H1 (cell line): ENCODE data around the gene PPP1R14B. TPM values are rescaled to one million over a fixed set of nuclear protein-coding genes. Genes with fewer than 3 reads are reported as not detected.

Experiments used
- CTCF ChIA-PET: fragments of 300-600 bp; sonication (Branson Sonifier 250); formaldehyde crosslinking; loops from one replicate; lab custom pipeline; 2021; ENCODE audit not compliant: partially characterized antibody; lab: Charles Lee
- POLR2A ChIA-PET: fragments of 300-600 bp; sonication (Branson Sonifier 250); formaldehyde crosslinking; loops from one replicate; lab custom pipeline; 2021; ENCODE audit warnings: inconsistent platforms; ENCODE audit not compliant: partially characterized antibody; lab: Charles Lee
- DNase-seq, 2 experiments: peaks; one replicate each; pipeline versions ENCODE4 v3.0.0 to v3.0.0-alpha.2; 2010 to 2022; ENCODE audit warnings: low spot score in 2 of 2, low read depth in 1 of 2, mixed read lengths in 1 of 2
- FAIRE-seq: peaks from 2 replicates; lab custom pipeline; 2011; peaks lifted over from hg19 to GRCh38; lab: Jason Lieb, UNC
- H2AFZ ChIP-seq: 2 replicates; pipeline ENCODE4 v1.8.1; 2012; ENCODE audit warnings: low read length, inconsistent platforms
- H2AK5ac ChIP-seq: 2 replicates; pipeline ENCODE4 v1.6.1; 2013; ENCODE audit warnings: low read depth, low read length
- H2BK120ac ChIP-seq: replicated peaks from 2 replicates; pipeline ENCODE3; 2013; ENCODE audit warnings: low read depth, low read length, inconsistent platforms
- H2BK12ac ChIP-seq: 2 replicates; pipeline ENCODE4 v1.6.1; 2013; ENCODE audit warnings: low read depth, low read length
- H2BK15ac ChIP-seq: 2 replicates; pipeline ENCODE4 v1.6.1; 2013; ENCODE audit warnings: low read length
- H2BK20ac ChIP-seq: 2 replicates; pipeline ENCODE4 v1.6.1; 2013; ENCODE audit warnings: low read length
- H2BK5ac ChIP-seq: 2 replicates; pipeline ENCODE4 v1.6.1; 2013; ENCODE audit warnings: low read depth, low read length
- H3K14ac ChIP-seq: 2 replicates; pipeline ENCODE4 v1.6.1; 2013; ENCODE audit warnings: inconsistent platforms; ENCODE audit not compliant: insufficient read length
- H3K18ac ChIP-seq: 2 replicates; pipeline ENCODE4 v1.6.1; 2013; ENCODE audit warnings: low read length; ENCODE audit errors: extremely low read depth
- H3K23ac ChIP-seq: 2 replicates; pipeline ENCODE4 v1.6.1; 2013; ENCODE audit warnings: inconsistent platforms; ENCODE audit not compliant: insufficient read length
- H3K23me2 ChIP-seq: 2 replicates; pipeline ENCODE4 v1.6.1; 2013; ENCODE audit warnings: low read depth, low read length
- H3K27ac ChIP-seq: 2 replicates; pipeline ENCODE4 v1.6.1; 2011; ENCODE audit warnings: low read depth, low read length, inconsistent platforms
- H3K27me3 ChIP-seq, 4 experiments: replicated peaks in 1 of 4; 1 replicate in 1 of 4; 2 replicates in 3 of 4; pipeline versions ENCODE4 v1.6.1 to v1.8.1; 2011 to 2013; ENCODE audit warnings: low read length in 3 of 4, mild to moderate bottlenecking in 3 of 4, inconsistent platforms in 2 of 4, mixed read lengths in 2 of 4, moderate library complexity in 1 of 4; ENCODE audit not compliant: control insufficient read depth in 3 of 4, insufficient read depth in 3 of 4; ENCODE audit errors: extremely low read depth in 1 of 4
- H3K36me3 ChIP-seq, 4 experiments: 2 replicates each; pipeline versions ENCODE4 v1.6.1 to v1.8.1; 2011 to 2013; ENCODE audit warnings: mild to moderate bottlenecking in 4 of 4, low read length in 3 of 4, moderate library complexity in 2 of 4, control low read depth in 1 of 4, inconsistent platforms in 1 of 4; ENCODE audit not compliant: insufficient read depth in 4 of 4, control insufficient read depth in 2 of 4
- H3K4ac ChIP-seq: replicated peaks from 2 replicates; pipeline ENCODE3; 2013; ENCODE audit warnings: low read length, low read depth, mixed read lengths, inconsistent platforms; ENCODE audit not compliant: insufficient read length
- H3K4me1 ChIP-seq, 4 experiments: replicated peaks in 1 of 4; 1 replicate in 1 of 4; 2 replicates in 3 of 4; pipeline versions ENCODE4 v1.6.1 to v1.8.1; 2011 to 2013; ENCODE audit warnings: low read length in 3 of 4, inconsistent platforms in 2 of 4, mixed read lengths in 1 of 4; ENCODE audit not compliant: insufficient read depth in 4 of 4, control insufficient read depth in 3 of 4
- H3K4me2 ChIP-seq, 2 experiments: 2 replicates each; pipeline versions ENCODE4 v1.6.1 to v1.8.1; 2011 to 2013; ENCODE audit warnings: low read depth in 2 of 2, low read length in 2 of 2, control low read depth in 1 of 2, inconsistent platforms in 1 of 2, mild to moderate bottlenecking in 1 of 2; ENCODE audit not compliant: insufficient read depth in 1 of 2
- H3K4me3 ChIP-seq, 4 experiments: fragments of 200-600, 300-600 bp in 1 of 4; sonication (generic), shearing (Covaris generic), sonication (Bioruptor Twin) in 1 of 4; 2 replicates each; pipeline versions ENCODE4 v1.5.1 to v1.8.1; 2011 to 2016; ENCODE audit warnings: low read length in 4 of 4, low read depth in 3 of 4, control low read depth in 2 of 4, inconsistent platforms in 2 of 4, mild to moderate bottlenecking in 2 of 4, mixed read lengths in 1 of 4, moderate library complexity in 1 of 4; ENCODE audit not compliant: insufficient read depth in 2 of 4; ENCODE audit errors: extremely low read depth in 1 of 4
- H3K56ac ChIP-seq: replicated peaks from 2 replicates; pipeline ENCODE3; 2013; ENCODE audit warnings: low read depth, mild to moderate bottlenecking, mixed read lengths, low read length, inconsistent platforms; ENCODE audit not compliant: insufficient read length
- H3K79me1 ChIP-seq: 2 replicates; pipeline ENCODE4 v1.6.1; 2013; ENCODE audit warnings: low read depth, low read length, control low read depth
- H3K79me2 ChIP-seq, 2 experiments: 2 replicates each; pipeline versions ENCODE4 v1.6.1 to v1.8.1; 2012 to 2013; ENCODE audit warnings: low read length in 2 of 2, mild to moderate bottlenecking in 2 of 2, inconsistent platforms in 1 of 2; ENCODE audit not compliant: insufficient read depth in 2 of 2, control insufficient read depth in 1 of 2
- H3K9ac ChIP-seq, 4 experiments: replicated peaks in 1 of 4; 1 replicate in 1 of 4; 2 replicates in 3 of 4; pipeline versions ENCODE4 v1.6.1 to v1.8.1; 2011 to 2013; ENCODE audit warnings: low read depth in 3 of 4, low read length in 3 of 4, control low read depth in 2 of 4, mild to moderate bottlenecking in 2 of 4, moderate library complexity in 2 of 4, inconsistent platforms in 1 of 4; ENCODE audit errors: extremely low read depth in 1 of 4
- H3K9me3 ChIP-seq, 2 experiments: 2 replicates each; pipeline versions ENCODE4 v1.6.1 to v1.8.1; 2012 to 2013; ENCODE audit warnings: mild to moderate bottlenecking in 2 of 2, moderate library complexity in 2 of 2, control low read depth in 1 of 2, inconsistent platforms in 1 of 2, low read depth in 1 of 2, low read length in 1 of 2, mixed read lengths in 1 of 2; ENCODE audit not compliant: insufficient read depth in 2 of 2
- H4K20me1 ChIP-seq, 2 experiments: replicated peaks in 1 of 2; 2 replicates each; pipeline versions ENCODE3 to v1.8.1; 2011 to 2013; ENCODE audit warnings: inconsistent platforms in 2 of 2, low read length in 2 of 2, mild to moderate bottlenecking in 1 of 2; ENCODE audit not compliant: insufficient read depth in 2 of 2, control insufficient read depth in 1 of 2
- H4K5ac ChIP-seq: 2 replicates; pipeline ENCODE4 v1.6.1; 2013; ENCODE audit warnings: low read length, low read depth, mixed read lengths, inconsistent platforms; ENCODE audit not compliant: insufficient read length
- H4K8ac ChIP-seq: 2 replicates; pipeline ENCODE4 v1.8.0; 2013; ENCODE audit warnings: mild to moderate bottlenecking, moderate library complexity, low read length, inconsistent platforms; ENCODE audit not compliant: insufficient read depth; ENCODE audit errors: extremely low read depth
- H4K91ac ChIP-seq: replicated peaks from 2 replicates; pipeline ENCODE3; 2013; ENCODE audit warnings: low read length, mixed read lengths, inconsistent platforms; ENCODE audit not compliant: insufficient read length
- ASH2L ChIP-seq: fragments of 200-600, 300-600 bp; sonication (generic); IDR thresholded peaks from one replicate; pipeline ENCODE4 v1.7.1; 2017; ENCODE audit warnings: low read length
- EGR1 ChIP-seq: IDR thresholded peaks from 2 replicates; pipeline ENCODE4 v1.6.1; 2011; ENCODE audit warnings: low read depth, low read length, borderline replicate concordance
- JUN ChIP-seq: IDR thresholded peaks from 2 replicates; pipeline ENCODE4 v1.6.1; 2011; ENCODE audit warnings: low read depth, mild to moderate bottlenecking, improper control_type of control experiment, low read length
- KDM1A ChIP-seq: fragments of 200-600, 300-600 bp; sonication (generic); IDR thresholded peaks from 2 replicates; pipeline ENCODE4 v1.7.1; 2016; ENCODE audit warnings: mild to moderate bottlenecking, low read length, borderline replicate concordance
- RAD21 ChIP-seq, 2 experiments: IDR thresholded peaks in 1 of 2; conservative IDR thresholded peaks in 1 of 2; 2 replicates each; pipeline ENCODE4 v1.6.1; 2011; ENCODE audit warnings: low read depth in 2 of 2, low read length in 2 of 2, improper control_type of control experiment in 1 of 2, inconsistent platforms in 1 of 2, mild to moderate bottlenecking in 1 of 2, moderate library complexity in 1 of 2
- RBBP5 ChIP-seq: IDR thresholded peaks from 2 replicates; pipeline ENCODE4 v1.7.1; 2012; ENCODE audit warnings: low read depth, mild to moderate bottlenecking, inconsistent platforms, low read length, moderate library complexity, borderline replicate concordance
- SIN3A ChIP-seq, 2 experiments: IDR thresholded peaks in 1 of 2; conservative IDR thresholded peaks in 1 of 2; 2 replicates each; pipeline ENCODE4 v1.6.1; 2011 to 2012; ENCODE audit warnings: low read length in 2 of 2, improper control_type of control experiment in 1 of 2, low read depth in 1 of 2, mild to moderate bottlenecking in 1 of 2
- SIRT6 ChIP-seq: IDR thresholded peaks from one replicate; pipeline ENCODE4 v1.7.1; 2012; ENCODE audit warnings: low read length, inconsistent platforms
- TAF1 ChIP-seq: IDR thresholded peaks from 2 replicates; pipeline ENCODE4 v1.6.1; 2011; ENCODE audit warnings: mild to moderate bottlenecking, low read depth, low read length
- WGBS, 2 experiments: shearing (Covaris generic) in 1 of 2; methylation state at CpG; one replicate each; pipeline versions ENCODE4 v1.1.6 to v1.1.7; 2013 to 2015; ENCODE audit warnings: low lambda C conversion rate in 2 of 2, mixed read lengths in 2 of 2, inconsistent platforms in 1 of 2, low coverage in 1 of 2, missing lambda C conversion rate in 1 of 2; ENCODE audit not compliant: insufficient replicate concordance in 2 of 2, insufficient coverage in 1 of 2, insufficient read length in 1 of 2; ENCODE audit errors: extremely low coverage in 1 of 2, missing lambda C conversion rate in 1 of 2; 5-methylcytosine and 5-hydroxymethylcytosine counted together
- polyA plus RNA-seq, 7 experiments: library from polyadenylated mRNA; depleted of rRNA in 3 of 7; stranded (reverse) in 5 of 7; unstranded in 2 of 7; fragments of >200 nt in 5 of 7; fragments of 200-250 nt in 2 of 7; gene quantifications; 1 replicate in 5 of 7; 2 replicates in 1 of 7; 4 replicates in 1 of 7; pipeline versions ENCODE4 v1.2.1 to v1.2.3, GENCODE V29; 2011 to 2013; ENCODE audit warnings: missing spikeins in 2 of 7, mixed read lengths in 2 of 7
- total RNA-seq: library from RNA; stranded (reverse); fragmentation: NEBNext Ultra II Directional; extraction: Animal tissue kit (Norgen Biotek cat#: 25700); gene quantifications from 2 replicates; pipeline ENCODE4 v1.2.1, GENCODE V29; 2021

PPP1R14B gene
- total and polyA plus RNA-seq, 2 of the 8 experiments (the other 6 are each of a cell fraction or from before 2014, with no cell fraction given) = 265 to 419 TPM

GRCh38 chr11:64225608-64226506 is 20.9 kb downstream of the PPP1R14B start, which contains the start of the genes NUDT22 and TRPT1:
Gene NUDT22 (plus strand): TSS chr11:64226274. CDS start chr11:64226653, 379 bp downstream.
Gene TRPT1 (minus strand): TSS chr11:64226186. CDS start chr11:64225860, 326 bp downstream.
- Histone ChIP-seq H2BK120ac (peak within 1 kb of the TSS; percentile 69), H3K79me2 (no peaks in the 10 kb centered on the region), H3K9ac (peak within 1 kb of the TSS in 3 of 4 experiments; percentile 5 to 66 (median 62); a peak in 5 of 7 replicates), H3K27ac (peak within 1 kb of the TSS; percentile 11; the same call in 1 of the 2 replicates), H2BK20ac (no peak within 1 kb of the TSS), H3K4ac (peak within 1 kb of the TSS; percentile 97), H4K20me1 (peaks cover 0 to 7% of the 10 kb centered on the region in 2 experiments), H2AFZ (no peak within 1 kb of the TSS), H3K4me3 (peak within 1 kb of the TSS; percentile 63 to 90 (median 84)), H3K9me3 (no peaks in the 10 kb centered on the region), H2BK5ac (peak within 1 kb of the TSS; percentile 95), H4K8ac (peak within 1 kb of the TSS; percentile 9; the same call in 1 of the 2 replicates), H3K79me1 (no peaks in the 10 kb centered on the region), H3K36me3 (peaks cover 0 to 7% (median 1%) of the 10 kb centered on the region in 4 experiments; a peak in 3 of 8 replicates), H2BK15ac (peak within 1 kb of the TSS; percentile 99; the same call in 1 of the 2 replicates), H3K4me2 (peak within 1 kb of the TSS; percentile 72 to 93), H3K14ac (no peak within 1 kb of the TSS), H3K27me3 (no peaks in the 10 kb centered on the region), H3K56ac (peak within 1 kb of the TSS; percentile 63), H3K4me1 (peaks cover 0 to 23% (median 14%) of the 10 kb centered on the region in 4 experiments; a peak in 6 of 7 replicates), H4K5ac (peak within 1 kb of the TSS; percentile 99), H3K23ac (no peak within 1 kb of the TSS), H3K23me2 (peaks cover 15% of the 10 kb centered on the region), H3K18ac (peak within 1 kb of the TSS; percentile 96), H2BK12ac (peak within 1 kb of the TSS; percentile 68; the same call in 1 of the 2 replicates), H2AK5ac (peak within 1 kb of the TSS; percentile 67; the same call in 1 of the 2 replicates), H4K91ac (peak within 1 kb of the TSS; percentile 88)
- ChIA-PET CTCF (interaction anchor here (0.7 to 6.5 kb wide), 16 partner anchors 9 to 131 kb away, joined by 3 to 64 read pairs (median 4); partner anchors contain the start of genes FERMT3, FKBP2, KCNK4 and PLCB3), POLR2A (interaction anchor here (0.8 to 14.1 kb wide), 15 partner anchors 11 to 92 kb away, joined by 3 to 253 read pairs (median 5); partner anchors contain the start of genes FERMT3, FKBP2, PLCB3 and PPP1R14B)
- FAIRE-seq (no peak), DNase-seq (peak in 1 of 2 experiments; percentile 97)
- 1% methylated on average over 44 of the region's 54 CpGs; no CpG with 5 or more reads in 1 of the 2 experiments for WGBS, 2 experiments
- TF ChIP-seq TAF1 (peak; percentile 57; the same call in 1 of the 2 replicates), RBBP5 (no peak), JUN (no peak), ASH2L (peak; percentile 59), EGR1 (no peak; the same call in 1 of the 2 replicates), RAD21 (IDR thresholded peaks at IDR 0.05 in 1 of 2, conservative IDR thresholded peaks at IDR 0.05 in 1 of 2; ENCODE audit: low read depth in 2 of 2, low read length in 2 of 2) (no peak; a peak in 2 of 4 replicates), SIN3A (conservative IDR thresholded peaks at IDR 0.05 in 1 of 2, IDR thresholded peaks at IDR 0.05 in 1 of 2; ENCODE audit: low read depth in 1 of 2, low read length in 2 of 2) (peak in 1 of 2 experiments; percentile 34; a peak in 2 of 4 replicates), SIRT6 (no peak), KDM1A (no peak)
